ENCODE measurements around the gene ZNF433. TPM values are rescaled to one million over a fixed set of nuclear protein-coding genes. Genes with fewer than 3 reads are reported as not detected.

ZNF433 gene
- total RNA-seq, 1 experiment from 2014 or later: 3.1 TPM

- Histone ChIP-seq H3K36me3 (ENCODE audit: low read depth) (no peaks in the 10 kb centered on the region), H3K79me2 (ENCODE audit: low read depth) (no peaks in the 10 kb centered on the region), H3K4me3 (no peak overlapping the region), H3K27ac (no peak overlapping the region), H3K9me3 (ENCODE audit: insufficient read depth, low read depth) (peaks cover 31% of the 10 kb centered on the region; the same call in 1 of the 2 replicates), H3F3A (ENCODE audit: insufficient read depth, low read depth) (no peaks in the 10 kb centered on the region), H4K20me1 (ENCODE audit: insufficient read depth) (no peaks in the 10 kb centered on the region), H3K27me3 (ENCODE audit: insufficient read depth, low read depth) (peaks cover 8% of the 10 kb centered on the region; the same call in 1 of the 2 replicates), H3K4me2 (no peak overlapping the region), H3K9me2 (ENCODE audit: insufficient read depth) (no peaks in the 10 kb centered on the region), H2AFZ (no peak overlapping the region), H3K4me1 (replicated peaks; ENCODE audit: insufficient read depth) (no peaks in the 10 kb centered on the region)
- CTCF ChIA-PET: interaction anchor here (0.6 kb wide), 1 partner anchor 386 kb away, joined by 20 read pairs; no protein-coding TSS in a partner anchor
- TF ChIP-seq CTCF (conservative IDR thresholded peaks at IDR 0.05) (no peak), EZH2 (IDR thresholded peaks at IDR 0.05; ENCODE audit: low read depth) (no peak)
- POLR2A ChIA-PET (ENCODE audit: unreplicated experiment): no interaction called here
- no peak for DNase-seq
- no TSS peak for BruUV-seq (replicated peaks)
- intact Hi-C loops (cut with micrococcal nuclease; ENCODE audit: unreplicated experiment): no loop called here
Observed at GRCh38 chr19:11982526-11982925, 53.0 kb downstream of the ZNF433 start.

GRCh38 chr19:11979527-11979926 lies 56.0 kb downstream of the ZNF433 start:
- Histone ChIP-seq H3K4me2 (no peak overlapping the region), H3K79me2 (ENCODE audit: low read depth) (no peaks in the 10 kb centered on the region), H3K4me1 (replicated peaks; ENCODE audit: insufficient read depth) (no peaks in the 10 kb centered on the region), H4K20me1 (ENCODE audit: insufficient read depth) (no peaks in the 10 kb centered on the region), H3F3A (ENCODE audit: insufficient read depth, low read depth) (no peaks in the 10 kb centered on the region), H3K4me3 (no peak overlapping the region), H3K36me3 (ENCODE audit: low read depth) (no peaks in the 10 kb centered on the region), H3K9me2 (ENCODE audit: insufficient read depth) (no peaks in the 10 kb centered on the region), H3K27ac (no peak overlapping the region), H3K27me3 (ENCODE audit: insufficient read depth, low read depth) (no peaks in the 10 kb centered on the region), H3K9me3 (ENCODE audit: insufficient read depth, low read depth) (peaks cover 31% of the 10 kb centered on the region; the same call in 1 of the 2 replicates), H2AFZ (no peak overlapping the region)
- ChIA-PET POLR2A (ENCODE audit: unreplicated experiment) (no interaction called here), CTCF (interaction anchor here (0.6 kb wide), 1 partner anchor 211 kb away, joined by 7 read pairs; no protein-coding TSS in a partner anchor)
- TF ChIP-seq CTCF (conservative IDR thresholded peaks at IDR 0.05) (no peak), EZH2 (IDR thresholded peaks at IDR 0.05; ENCODE audit: low read depth) (no peak)
- intact Hi-C loops (cut with micrococcal nuclease; ENCODE audit: unreplicated experiment): no loop called here
- DNase-seq: no peak
- no TSS peak for BruUV-seq (replicated peaks)

GRCh38 chr19:11978492-11979100 lies 56.9 kb downstream of the ZNF433 start:
- no TSS peak for BruUV-seq (replicated peaks)
- peaks cover 31% of the 10 kb centered on the region; the same call in 1 of the 2 replicates for H3K9me3 ChIP-seq (ENCODE audit: insufficient read depth, low read depth)

More at GRCh38 chr19:11978492-11979100, 56.9 kb downstream of the ZNF433 start:
- Histone ChIP-seq H3K36me3 (ENCODE audit: low read depth) (no peaks in the 10 kb centered on the region), H3K9me2 (ENCODE audit: insufficient read depth) (no peaks in the 10 kb centered on the region), H4K20me1 (ENCODE audit: insufficient read depth) (no peaks in the 10 kb centered on the region), H3K27me3 (ENCODE audit: insufficient read depth, low read depth) (no peaks in the 10 kb centered on the region), H3K4me1 (replicated peaks; ENCODE audit: insufficient read depth) (no peaks in the 10 kb centered on the region), H3K4me3 (no peak overlapping the region), H3K4me2 (no peak overlapping the region), H3K79me2 (ENCODE audit: low read depth) (no peaks in the 10 kb centered on the region), H2AFZ (no peak overlapping the region), H3K27ac (no peak overlapping the region), H3F3A (ENCODE audit: insufficient read depth, low read depth) (no peaks in the 10 kb centered on the region)
- DNase-seq: no peak
- POLR2A ChIA-PET (ENCODE audit: unreplicated experiment): no interaction called here
- TF ChIP-seq EZH2 (IDR thresholded peaks at IDR 0.05; ENCODE audit: low read depth) (no peak), CTCF (conservative IDR thresholded peaks at IDR 0.05) (no peak)
- intact Hi-C loops (cut with micrococcal nuclease; ENCODE audit: unreplicated experiment): no loop called here
- CTCF ChIA-PET: no interaction called here

Measured in PC-9 (cell line).